Activated CD4-positive, alpha-beta T cell treated with anti-CD3 and anti-CD28 coated beads, Interleukin-2, amount 50 U/mL, for 24 hours (primary cell): ENCODE measurements around the gene KIF18A.
"Not testable (repeated sequence)": the region's sequence is repeated elsewhere in the genome, so short reads cannot be mapped to it uniquely, and the experiment has no call there.

Experiments used
- DNase-seq, 2 donors: peaks; one replicate each; pipeline ENCODE4 v3.0.0-alpha.2; 2020; ENCODE audit warnings: low read depth in 1 of 2, low spot score in 1 of 2

Gene KIF18A

DNA sequence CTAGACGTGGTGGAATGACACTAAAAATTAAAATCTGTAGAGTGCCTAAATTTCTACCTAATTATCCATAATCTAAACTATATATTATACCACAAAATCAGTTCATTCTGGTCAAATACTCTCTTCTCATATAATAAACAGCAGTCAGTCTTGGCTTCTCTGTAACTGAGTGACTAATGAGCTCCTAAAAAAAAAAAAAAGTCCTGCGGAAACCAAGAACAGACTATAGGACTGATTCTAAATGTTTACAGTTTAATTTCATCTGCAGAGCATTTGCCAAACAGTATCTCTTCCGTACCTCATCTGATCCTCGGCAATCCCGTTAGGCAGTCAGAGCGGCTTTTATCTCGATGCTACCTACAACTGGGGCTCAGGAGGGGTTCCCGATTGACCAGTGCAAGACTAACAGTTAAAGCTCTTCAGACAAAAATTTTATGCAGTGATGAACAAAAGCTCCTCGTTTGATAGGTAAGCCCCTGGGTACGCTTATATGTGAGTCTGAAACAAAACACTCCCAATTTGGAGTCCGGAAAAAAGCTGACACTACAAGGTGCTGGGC is 686 bp downstream of the KIF18A start:
- peak in 1 of 2 donors; percentile 1 for DNase-seq

DNA sequence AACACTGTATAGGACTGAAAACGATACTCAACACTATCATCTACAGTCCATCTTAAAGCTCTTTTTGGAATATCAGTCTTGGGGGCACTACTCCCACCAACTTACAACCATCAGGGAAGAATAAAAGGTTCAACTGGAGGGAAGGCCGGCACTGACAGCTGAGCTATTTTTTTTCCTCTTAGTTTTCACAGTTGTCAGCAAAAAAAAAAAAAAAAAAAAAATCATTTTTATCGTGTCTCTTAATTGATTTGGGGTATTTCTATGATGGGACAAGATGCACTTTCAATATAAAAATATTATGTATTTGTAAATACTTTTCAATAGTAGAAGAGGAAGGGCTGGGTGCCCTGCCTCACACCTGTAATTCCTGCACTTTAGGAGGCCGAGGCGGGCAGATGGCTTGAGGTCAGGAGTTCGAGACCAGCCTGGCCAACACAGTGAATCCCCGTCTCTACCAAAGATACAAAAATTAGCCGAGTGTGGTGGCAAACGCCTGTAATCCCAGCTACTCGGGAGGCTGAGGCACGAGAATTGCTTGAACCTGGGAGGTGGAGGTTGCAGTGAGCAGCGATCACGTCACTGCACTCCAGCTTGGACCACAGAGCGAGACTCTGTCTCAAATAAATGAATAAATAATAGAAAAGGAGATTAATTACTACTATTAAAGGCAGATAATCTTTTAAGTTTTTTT is 1.5 kb downstream of the KIF18A start:
- DNase-seq, result no peak

DNA sequence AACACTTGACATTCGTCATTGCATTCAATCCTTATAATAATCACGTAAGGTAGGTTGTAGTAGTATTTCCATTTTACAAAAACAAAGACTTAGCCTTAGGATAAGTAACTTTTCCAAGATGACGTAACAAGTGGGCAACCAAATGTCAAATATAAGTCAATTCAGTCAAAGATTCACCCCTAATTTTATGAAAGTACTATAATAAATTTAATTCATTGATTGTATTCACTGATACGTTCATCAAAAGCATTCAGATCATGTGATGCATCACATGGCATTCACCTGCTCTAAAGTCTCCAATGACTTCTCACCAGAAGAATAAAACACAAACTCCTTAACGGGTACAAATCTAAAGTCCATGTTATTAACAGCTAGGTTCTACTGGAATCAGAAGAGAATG is 2.1 kb downstream of the KIF18A start:
- no peak for DNase-seq

DNA sequence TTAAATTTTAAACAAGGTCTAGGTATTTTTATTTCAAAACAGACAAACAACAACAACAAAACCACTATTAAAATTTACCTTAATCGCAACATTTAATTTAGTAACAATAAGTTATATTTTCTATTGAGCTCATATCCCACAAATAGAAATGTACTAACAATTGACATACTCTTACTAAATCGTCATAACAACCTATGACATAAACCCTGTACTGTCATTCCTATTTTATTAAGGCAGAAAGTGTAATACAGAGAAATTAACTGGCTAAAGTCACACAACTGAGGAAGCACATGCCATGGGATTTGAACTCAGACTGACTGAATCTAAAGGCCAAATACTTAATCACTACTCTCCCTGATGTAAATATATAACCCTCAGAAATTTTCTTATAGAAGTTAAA is 3.0 kb downstream of the KIF18A start:
- no peak for DNase-seq

DNA sequence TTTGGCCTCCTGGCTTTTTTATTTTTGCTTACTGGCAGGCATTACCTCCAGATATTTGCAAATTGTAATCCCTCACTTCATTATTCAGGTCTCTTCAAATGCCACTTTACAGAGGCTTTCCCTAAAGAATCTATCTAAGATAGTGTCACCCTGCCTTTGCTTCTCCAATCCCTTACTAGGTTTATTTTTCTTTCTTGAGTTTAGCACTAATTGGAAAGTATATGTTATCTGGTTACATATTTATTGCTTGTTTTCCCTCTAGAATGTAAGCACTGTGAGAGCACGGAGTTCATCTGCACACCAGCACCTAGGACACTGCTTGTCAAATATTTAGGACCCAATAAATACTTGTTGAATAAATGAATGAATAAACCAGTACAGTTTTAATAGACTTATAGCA is 3.5 kb downstream of the KIF18A start:
- DNase-seq, result no peak

DNA sequence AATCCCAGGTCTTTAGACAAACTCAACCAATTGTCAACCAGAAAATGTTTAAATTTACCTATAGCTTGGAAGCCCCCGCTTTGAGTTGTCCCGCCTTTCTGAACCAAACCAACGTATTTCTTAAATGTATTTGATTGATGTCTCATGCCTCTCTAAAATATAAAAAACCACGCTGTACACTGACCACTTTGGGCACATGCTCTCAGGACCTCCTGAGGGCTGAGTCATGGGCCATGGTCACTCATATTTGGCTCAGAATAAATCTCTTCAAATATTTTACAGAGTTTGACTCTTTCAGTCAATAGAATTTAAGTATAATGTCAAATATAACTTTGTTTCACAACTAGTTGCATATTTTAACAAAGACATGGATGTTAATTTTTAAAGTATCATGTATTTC is 5.7 kb downstream of the KIF18A start:
- not testable (repeated sequence) for DNase-seq

DNA sequence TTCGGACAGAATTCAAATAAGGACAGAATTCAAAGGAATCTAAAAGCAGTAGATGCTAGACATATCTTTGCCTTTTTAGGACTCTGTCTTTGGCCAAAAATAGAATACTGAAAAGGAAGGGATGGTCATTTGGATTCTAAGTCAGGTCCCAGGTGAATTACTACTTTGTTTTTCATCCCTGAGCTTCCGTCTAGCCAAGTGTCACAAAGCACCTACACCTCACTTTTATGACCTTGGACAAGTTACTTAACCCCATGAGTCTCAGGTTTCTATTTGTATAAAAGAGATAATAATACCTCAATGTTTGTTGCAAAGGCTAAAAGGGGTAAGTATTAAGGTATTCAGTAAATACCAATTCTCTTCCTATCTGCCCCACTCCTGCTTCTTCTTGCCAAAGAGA is 7.3 kb downstream of the KIF18A start:
- DNase-seq, result no peak

DNA sequence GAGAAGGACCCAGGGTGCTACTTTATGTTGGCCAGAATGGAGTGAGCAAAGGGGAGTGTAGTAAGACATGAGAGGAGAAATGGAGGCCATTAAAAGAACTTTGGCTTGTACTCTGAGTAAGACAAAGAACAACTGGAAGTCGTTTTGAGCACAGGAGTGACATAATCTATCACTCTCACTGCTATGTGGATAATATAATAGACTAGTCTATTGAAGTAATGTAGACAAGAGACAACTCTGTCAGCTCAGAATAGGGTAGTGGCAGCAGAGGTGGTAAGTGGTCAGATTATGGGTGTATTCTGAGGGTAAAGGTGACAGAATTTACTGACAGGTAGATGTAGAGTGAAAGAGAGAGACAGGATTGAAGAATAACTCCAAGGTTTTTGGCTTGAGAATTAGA is 8.2 kb downstream of the KIF18A start:
- no peak for DNase-seq

DNA sequence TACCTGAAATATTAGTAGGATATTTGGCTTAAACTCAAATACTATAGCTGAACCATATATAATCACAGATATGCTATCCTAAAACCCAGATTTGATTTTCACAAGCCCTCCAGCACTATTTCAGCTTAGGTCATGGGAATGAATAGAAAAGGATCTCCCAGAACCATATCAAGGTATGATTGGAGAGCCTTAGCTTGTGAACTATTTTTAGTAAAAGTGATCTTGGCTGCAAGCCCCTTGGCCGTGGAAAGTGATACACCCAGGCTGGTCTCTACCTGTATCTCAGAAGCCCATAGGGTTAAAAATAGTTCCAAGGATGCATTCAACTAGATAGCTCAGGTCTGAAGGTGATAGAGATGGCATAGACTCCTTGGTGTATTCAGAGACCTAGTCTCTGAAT is 9.7 kb downstream of the KIF18A start:
- DNase-seq, result no peak

DNA sequence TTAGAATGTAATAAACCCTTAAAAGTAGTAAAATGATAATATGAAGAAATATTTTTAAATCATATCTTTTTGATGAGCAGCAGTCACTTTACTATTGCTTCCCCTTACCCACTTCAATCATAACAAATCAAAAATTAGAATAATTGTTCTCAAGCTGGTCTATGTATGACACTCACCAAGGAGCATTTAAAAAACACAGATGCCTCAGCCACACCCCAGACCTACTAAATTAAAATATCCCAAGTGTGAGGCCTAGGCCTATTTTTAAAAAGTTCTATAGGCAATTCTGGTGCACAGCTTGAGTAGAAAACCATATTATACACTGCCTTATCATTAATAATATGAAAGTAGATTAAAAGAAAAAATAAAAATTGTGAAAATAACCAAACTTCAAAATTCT is 15.2 kb downstream of the KIF18A start:
- DNase-seq, result no peak

DNA sequence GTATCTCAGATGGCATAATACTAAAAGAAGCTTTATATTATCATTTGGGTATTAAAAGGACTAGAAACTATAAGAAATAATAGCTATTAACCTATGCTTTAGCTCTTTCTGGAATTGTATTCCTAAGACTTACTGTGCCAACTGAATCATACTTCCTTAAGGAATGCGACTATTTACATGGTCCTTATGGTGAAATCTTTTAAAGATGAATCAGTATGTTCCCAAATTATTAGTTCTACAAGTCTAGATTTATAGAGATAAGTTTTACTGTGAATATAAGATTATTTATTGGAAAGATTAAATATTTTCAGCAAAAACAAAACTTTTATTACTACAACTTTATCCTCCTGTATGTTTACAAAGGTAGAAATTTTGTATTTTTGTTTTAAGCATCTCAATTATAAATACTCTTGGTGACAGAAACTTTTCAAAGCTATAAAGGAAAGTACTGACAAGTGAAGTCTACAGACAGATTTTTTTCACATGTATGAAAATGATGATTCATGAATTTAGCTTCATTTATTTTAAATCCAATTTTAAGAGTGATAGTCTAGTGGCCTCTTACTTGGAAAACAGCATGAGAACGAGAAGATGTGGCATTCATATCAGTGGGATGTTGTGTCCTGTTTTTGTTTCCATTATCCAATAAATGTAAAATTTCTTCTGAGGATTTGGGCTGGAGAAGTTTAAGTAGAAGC is 17.8 kb downstream of the KIF18A start:
- no peak for DNase-seq

DNA sequence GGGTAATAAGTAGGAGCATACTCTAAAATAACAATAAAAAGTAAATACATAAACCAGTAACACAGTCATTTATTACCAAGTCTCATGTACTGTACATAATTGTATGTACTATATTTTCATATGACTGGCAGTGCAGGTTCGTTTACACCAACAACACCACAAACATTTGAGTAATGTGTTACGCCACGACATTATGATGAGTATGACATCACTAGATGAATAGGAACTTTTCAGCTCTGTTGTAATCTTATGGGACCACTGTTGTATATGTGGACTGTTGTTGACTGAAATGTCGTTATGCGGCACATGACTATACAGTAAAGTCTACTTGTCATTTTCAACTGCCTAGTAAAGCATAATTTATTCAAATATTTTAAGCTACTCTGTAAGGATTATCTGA is 18.6 kb downstream of the KIF18A start:
- no peak for DNase-seq

DNA sequence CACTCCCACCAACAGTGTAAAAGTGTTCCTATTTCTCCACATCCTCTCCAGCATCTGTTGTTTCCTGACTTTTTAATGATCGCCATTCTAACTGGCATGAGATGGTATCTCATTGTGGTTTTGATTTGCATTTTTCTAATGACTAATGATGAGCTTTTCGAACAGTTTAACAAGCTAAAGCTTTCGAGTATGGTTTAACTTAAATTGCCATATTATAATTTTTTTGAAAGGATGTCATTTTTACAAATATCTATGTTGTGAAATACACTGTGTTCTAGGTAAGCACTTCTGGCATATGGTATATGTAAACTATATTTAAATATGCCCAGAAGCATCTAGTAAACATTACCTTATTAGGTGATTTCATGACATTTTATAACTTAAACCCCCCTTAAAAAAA is 20.3 kb downstream of the KIF18A start:
- not testable (repeated sequence) for DNase-seq

DNA sequence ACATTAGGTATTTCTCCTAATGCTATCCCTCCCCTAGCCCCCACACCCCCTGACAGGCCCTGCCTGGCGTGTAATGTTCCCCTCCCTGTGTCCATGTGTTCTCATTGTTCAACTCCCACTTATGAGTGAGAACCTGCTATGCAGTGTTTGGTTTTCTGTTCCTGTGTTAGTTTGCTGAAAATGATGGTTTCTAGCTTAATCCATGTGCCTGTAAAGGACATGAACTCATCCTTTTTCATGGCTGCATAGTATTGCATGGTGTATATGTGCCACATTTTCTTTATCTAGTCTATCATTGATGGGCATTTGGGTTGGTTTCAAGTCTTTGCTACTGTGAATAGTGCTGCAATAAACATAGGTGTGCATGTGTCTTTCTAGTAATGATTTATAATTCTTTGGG is 20.8 kb downstream of the KIF18A start:
- DNase-seq, result not testable (repeated sequence)

DNA sequence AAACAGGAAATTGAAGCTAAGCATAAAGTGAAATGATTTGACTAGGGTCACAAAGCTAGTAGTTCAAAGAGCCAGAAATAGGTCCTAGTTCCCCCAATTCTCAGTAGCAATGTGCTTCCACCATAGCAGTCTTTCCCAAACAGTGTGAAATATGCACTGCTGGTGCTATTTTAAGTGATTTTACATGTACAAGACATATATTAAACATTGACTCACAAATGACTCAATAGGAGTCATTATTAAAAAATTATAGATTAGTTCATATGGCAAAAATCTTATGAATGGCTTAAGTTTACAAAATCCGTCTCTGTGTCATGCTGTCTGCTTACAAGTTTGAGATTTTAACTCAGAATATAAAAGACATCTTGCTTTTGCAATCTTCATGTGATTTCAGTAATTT is 21.4 kb downstream of the KIF18A start:
- no peak for DNase-seq

DNA sequence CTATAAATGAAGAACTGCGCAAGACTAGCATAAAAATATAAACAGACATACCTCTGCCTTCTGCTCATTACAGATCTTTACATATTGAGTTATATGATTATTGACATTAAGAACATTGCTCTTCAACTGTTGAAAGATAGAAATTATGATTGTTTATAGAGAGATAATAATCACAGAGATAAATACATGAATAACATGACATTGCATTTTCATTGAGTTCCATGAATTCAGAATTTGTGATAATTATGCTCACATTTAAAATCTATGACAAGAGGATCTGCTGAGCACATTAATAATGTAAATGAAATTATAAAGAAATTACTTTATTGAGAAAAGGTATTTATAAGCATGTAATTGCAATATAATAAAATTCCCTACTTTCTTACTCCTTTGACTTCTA is 24.8 kb downstream of the KIF18A start:
- DNase-seq, result no peak

DNA sequence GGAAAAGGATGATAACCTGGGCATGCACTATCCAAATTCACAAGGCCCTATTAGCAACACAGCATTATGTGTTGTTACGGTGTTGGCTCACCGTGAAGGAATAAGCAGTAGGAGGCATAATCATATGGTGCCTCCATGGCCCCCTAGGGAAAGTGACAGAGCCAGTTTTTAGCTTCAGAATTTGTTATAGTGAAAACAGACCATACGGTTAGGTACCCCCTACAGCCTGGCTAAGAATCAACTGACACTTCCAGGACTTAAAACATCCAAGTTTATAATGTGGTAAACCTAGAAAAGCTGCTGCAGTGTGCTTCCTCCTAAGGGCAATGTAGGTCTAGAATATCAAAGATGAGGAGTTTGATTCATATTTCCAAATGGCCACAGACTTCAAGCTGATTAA is 30.4 kb downstream of the KIF18A start:
- DNase-seq, result no peak

DNA sequence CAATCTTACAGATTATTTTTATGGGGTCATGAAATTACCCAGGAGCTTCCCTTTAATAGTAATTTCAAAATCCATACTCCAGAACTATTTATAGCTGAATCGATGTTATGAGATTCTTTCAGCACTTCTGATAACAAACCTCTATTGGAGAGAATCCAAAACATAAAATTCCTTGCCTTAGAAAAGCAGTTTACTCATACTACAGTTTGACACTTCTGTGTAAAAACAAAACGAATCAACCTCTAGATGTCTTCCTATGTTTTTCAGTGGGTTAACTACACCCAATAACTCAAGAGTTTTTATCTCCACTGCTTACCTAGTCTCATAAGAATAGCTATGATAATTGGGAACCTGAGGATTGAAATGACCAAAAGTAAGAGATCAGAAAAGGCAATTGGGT is 35.6 kb downstream of the KIF18A start:
- DNase-seq, result no peak

DNA sequence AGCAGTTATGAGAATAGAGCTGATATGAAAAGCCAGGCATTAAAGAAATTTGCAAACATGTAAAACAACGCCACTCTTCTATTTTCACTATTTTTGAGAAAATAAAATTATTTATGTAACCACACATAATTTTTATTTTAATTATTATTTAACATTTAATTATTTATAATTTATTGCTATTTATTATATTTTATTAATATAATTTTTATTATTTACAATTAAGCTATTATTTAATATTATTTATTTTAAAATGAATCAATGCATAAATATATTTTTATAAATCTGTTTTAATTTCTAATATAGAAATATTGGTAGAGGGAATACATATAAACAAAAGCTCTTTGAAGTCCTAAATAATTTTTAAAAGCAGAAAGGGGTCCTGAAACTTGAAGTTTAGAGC is 36.7 kb downstream of the KIF18A start:
- DNase-seq, result no peak

DNA sequence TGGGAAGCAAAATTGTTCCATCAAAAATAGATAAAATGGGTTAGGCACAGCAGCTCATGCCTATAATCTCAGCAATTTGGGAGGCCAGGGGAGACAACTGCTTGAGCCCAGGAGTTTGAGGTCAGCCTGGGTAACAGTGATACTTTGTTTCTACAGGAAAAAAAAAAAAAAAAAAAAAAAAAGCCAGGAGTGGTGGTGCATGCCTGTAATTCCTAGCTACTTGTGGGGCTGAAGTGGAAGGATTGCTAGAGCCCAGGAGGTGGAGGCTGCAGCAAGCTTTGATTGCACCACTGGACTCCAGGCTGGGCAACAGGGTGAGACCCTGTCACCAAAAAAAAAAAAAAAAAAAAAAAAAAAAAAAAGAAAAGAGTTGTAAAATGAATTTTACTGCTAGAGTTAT is 49.6 kb downstream of the KIF18A start:
- no peak for DNase-seq

DNA sequence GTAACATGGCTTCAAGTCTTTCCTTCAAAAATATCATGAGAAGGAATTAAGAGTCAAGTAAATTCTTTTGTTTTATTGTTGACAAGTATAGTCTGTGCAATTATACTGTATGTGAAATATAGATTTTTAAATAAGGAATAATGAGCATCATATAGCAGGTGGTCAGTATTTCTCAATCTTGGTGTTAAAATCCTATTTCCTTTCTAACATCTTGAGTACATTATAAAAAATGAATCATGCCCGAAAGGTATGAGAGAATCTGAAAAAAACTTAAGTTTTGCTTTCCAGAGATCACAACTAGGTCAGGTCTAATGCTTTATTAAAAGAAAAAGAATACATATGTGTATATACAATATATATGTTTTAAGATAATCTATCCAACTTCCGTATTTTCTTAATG is 53.1 kb downstream of the KIF18A start:
- no peak for DNase-seq

DNA sequence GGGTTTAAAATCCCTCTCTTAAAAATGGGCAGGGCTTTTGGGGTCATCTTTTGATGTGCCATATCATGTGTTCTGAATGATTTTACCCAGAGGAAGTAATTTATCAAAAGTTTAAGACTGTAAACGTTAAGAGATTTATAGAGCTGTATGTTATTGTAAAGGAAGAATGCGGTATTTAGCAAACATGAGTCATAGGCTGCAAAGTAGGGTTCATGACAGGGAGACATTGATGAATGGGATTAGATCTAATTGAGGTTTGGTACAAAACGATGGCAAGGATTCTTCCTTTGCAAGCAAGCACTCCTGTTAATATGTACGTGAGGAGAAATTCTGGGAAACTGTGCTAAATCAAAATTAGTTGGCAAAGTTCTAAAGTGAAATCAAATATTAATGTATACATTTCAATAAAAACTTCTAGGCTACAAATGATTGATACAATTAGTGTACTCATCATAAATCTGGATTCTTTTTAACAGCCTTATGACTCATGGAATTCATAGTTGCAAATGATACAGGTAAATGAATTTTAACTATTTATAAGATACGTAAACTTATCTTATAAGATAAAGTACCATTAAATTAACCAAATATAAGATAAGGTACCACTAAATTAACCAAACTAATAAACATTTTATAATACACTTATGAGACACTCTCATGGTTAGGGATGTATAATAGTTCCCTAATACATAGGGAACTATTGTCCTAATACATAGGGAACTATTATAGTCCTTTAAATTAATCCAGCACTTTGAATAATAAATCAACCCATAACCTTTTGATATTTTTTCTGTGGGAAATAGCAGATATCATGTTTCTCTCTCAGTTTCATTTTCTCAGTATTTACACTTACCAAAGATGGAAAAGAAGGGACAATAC is 58.4 kb downstream of the KIF18A start:
- DNase-seq, result no peak
